Measurements from ENCODE around the gene RALGAPA2.
"Not testable (repeated sequence)": the region's sequence is repeated elsewhere in the genome, so short reads cannot be mapped to it uniquely, and the experiment has no call there.

Gene RALGAPA2

GRCh38 chr20:20355503-20355902, 356.9 kb downstream of the RALGAPA2 start:
- not testable (repeated sequence) for H3K4me1 ChIP-seq (ENCODE audit: insufficient read depth, low read length); H3K9me3 ChIP-seq (ENCODE audit: insufficient read depth, low read depth, low read length); H3K9ac ChIP-seq (ENCODE audit: low read depth, low read length); H3K36me3 ChIP-seq (ENCODE audit: insufficient read depth, low read depth, low read length); H3K27ac ChIP-seq (ENCODE audit: low read length); H3K4me3 ChIP-seq (ENCODE audit: low read length)
- H3K27me3 ChIP-seq (ENCODE audit: insufficient read depth, low read length): peaks cover 24% of the 10 kb centered on the region

DNA sequence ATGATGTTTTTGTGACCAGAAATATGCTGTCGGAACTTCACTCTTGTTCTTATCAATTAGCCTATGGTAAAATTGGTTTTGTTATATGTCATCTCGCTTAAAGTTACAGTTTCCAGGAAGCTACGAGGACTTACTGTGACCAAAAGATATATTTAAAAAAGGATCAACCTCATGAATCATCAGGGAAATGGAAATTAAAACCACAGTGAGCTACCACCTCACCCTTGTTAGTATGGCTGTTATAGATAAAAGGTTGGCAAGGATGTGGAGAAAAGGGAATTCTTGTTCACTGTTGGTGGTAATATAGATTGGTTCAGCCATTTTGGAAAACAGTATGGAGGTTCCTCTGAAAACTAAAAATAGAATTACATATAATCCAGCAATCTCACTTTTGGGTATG, 358.9 kb downstream of the RALGAPA2 start:
- Histone ChIP-seq H3K9me3 (ENCODE audit: insufficient read depth, low read depth, low read length) (peaks cover 6% of the 10 kb centered on the region), H3K27ac (ENCODE audit: low read length) (no peak overlapping the region), H3K4me3 (ENCODE audit: low read length) (no peak overlapping the region), H3K27me3 (ENCODE audit: insufficient read depth, low read length) (peaks cover 5% of the 10 kb centered on the region; the same call in 1 of the 2 replicates), H3K4me1 (ENCODE audit: insufficient read depth, low read length) (no peaks in the 10 kb centered on the region), H3K9ac (ENCODE audit: low read depth, low read length) (no peak overlapping the region), H3K36me3 (ENCODE audit: insufficient read depth, low read depth, low read length) (no peaks in the 10 kb centered on the region)

DNA sequence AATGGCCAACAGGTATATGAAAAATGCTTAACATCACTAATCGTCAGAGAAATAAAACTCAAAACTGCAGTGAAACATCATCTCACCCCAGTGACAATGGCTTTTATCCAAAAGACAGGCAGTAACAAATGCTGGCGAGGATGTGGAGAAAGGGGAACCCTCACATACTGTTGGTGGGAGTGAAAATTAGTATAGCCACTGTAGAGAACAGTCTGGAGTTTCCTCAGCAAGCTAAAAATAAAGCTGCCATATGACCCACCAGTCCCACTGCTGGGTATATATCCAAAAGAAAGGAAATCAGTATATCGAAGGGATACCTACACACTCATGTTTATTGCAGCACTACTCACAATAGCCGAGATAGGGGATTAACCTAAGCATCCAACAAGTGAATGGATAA, 368.0 kb downstream of the RALGAPA2 start:
- Histone ChIP-seq H3K4me3 (ENCODE audit: low read length) (no peak overlapping the region), H3K9ac (ENCODE audit: low read depth, low read length) (no peak overlapping the region), H3K9me3 (ENCODE audit: insufficient read depth, low read depth, low read length) (no peaks in the 10 kb centered on the region; the same call in 1 of the 2 replicates), H3K27ac (ENCODE audit: low read length) (no peak overlapping the region), H3K27me3 (ENCODE audit: insufficient read depth, low read length) (no peaks in the 10 kb centered on the region), H3K4me1 (ENCODE audit: insufficient read depth, low read length) (no peaks in the 10 kb centered on the region), H3K36me3 (ENCODE audit: insufficient read depth, low read depth, low read length) (no peaks in the 10 kb centered on the region)

DNA sequence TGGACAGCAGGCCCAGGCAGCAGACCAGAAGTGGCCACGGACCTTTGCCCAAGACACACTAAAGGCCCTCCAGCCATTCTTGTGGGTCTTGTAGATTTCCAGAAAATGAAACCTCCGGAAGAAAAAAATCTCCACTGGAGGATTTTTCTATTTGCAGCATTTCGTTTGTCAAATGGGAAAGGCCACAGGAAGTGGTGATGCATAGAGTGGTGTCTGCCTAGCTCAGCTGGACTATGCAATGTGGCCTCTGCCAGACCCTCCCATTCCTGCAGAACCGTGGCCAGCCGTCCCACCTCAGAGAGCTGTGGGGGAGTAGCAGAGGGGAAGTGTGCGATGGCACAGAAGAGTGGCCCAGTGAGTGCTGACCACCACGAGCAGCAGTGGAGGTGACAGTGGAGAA, 368.5 kb downstream of the RALGAPA2 start:
- no peaks in the 10 kb centered on the region for H3K9me3 ChIP-seq (ENCODE audit: insufficient read depth, low read depth, low read length)
- no peak overlapping the region for H3K27ac ChIP-seq (ENCODE audit: low read length)
- H3K27me3 ChIP-seq (ENCODE audit: insufficient read depth, low read length): no peaks in the 10 kb centered on the region
- H3K36me3 ChIP-seq (ENCODE audit: insufficient read depth, low read depth, low read length): no peaks in the 10 kb centered on the region
- H3K4me3 ChIP-seq (ENCODE audit: low read length): no peak overlapping the region
- H3K4me1 ChIP-seq (ENCODE audit: insufficient read depth, low read length): no peaks in the 10 kb centered on the region
- H3K9ac ChIP-seq (ENCODE audit: low read depth, low read length): no peak overlapping the region
